ENCODE data around the gene KIAA0825.

KIAA0825 gene

GRCh38 chr5:94218374-94218773, 400.0 kb downstream of the KIAA0825 start:
- H3K4me3 ChIP-seq (replicated peaks; ENCODE audit: low read depth, low read length), result no peak overlapping the region
- TF ChIP-seq, protein P1, sequence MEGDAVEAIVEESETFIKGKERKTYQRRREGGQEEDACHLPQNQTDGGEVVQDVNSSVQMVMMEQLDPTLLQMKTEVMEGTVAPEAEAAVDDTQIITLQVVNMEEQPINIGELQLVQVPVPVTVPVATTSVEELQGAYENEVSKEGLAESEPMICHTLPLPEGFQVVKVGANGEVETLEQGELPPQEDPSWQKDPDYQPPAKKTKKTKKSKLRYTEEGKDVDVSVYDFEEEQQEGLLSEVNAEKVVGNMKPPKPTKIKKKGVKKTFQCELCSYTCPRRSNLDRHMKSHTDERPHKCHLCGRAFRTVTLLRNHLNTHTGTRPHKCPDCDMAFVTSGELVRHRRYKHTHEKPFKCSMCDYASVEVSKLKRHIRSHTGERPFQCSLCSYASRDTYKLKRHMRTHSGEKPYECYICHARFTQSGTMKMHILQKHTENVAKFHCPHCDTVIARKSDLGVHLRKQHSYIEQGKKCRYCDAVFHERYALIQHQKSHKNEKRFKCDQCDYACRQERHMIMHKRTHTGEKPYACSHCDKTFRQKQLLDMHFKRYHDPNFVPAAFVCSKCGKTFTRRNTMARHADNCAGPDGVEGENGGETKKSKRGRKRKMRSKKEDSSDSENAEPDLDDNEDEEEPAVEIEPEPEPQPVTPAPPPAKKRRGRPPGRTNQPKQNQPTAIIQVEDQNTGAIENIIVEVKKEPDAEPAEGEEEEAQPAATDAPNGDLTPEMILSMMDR (IDR thresholded peaks at IDR 0.05; ENCODE audit: low read depth, low read length, missing control alignments), result no peak
- DNase-seq (ENCODE audit: extremely low read depth, low read depth), result no peak

DNA sequence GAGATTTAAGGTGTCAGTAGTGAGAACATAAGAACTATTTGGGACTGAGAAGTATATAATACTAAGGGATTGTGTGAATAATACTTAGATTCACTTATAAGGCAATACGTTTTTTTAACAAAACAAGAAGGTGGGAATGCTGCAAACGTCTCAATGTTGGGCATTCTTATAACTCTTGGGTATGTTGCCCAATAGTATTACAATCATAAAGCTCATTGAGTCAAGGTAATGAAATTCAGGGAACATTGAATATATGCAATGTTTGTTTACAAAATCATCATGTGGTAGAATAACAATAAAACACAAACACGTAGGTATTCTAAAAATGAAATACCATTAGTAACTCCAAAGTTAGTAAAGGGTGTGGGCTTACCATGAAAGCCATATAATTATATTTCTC, 400.7 kb downstream of the KIAA0825 start:
- TF ChIP-seq, protein P1 (IDR thresholded peaks at IDR 0.05; ENCODE audit: low read depth, low read length, missing control alignments), result no peak
- H3K4me3 ChIP-seq (replicated peaks; ENCODE audit: low read depth, low read length), result no peak overlapping the region
- no peak for DNase-seq (ENCODE audit: extremely low read depth, low read depth)

DNA sequence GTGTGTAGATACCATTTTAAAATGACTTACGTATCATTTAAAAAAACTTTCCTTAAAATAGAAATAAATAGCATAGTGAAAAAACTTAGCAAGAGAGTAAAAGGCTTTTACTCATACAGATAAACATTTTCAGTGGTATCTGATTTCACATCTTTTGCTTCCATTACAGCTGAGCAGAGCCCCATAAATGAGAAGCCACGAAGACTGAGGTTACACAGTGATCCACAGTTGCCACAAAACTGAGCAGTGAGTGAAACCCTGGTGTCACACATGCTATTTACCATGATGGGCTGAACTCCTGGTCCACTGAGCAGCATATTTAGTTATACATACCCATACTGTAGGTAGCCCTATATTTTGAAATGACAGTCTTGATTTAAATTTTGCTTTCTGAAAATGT, 401.2 kb downstream of the KIAA0825 start:
- H3K4me3 ChIP-seq (replicated peaks; ENCODE audit: low read depth, low read length), result no peak overlapping the region
- TF ChIP-seq, protein P1 (IDR thresholded peaks at IDR 0.05; ENCODE audit: low read depth, low read length, missing control alignments), result no peak

DNA sequence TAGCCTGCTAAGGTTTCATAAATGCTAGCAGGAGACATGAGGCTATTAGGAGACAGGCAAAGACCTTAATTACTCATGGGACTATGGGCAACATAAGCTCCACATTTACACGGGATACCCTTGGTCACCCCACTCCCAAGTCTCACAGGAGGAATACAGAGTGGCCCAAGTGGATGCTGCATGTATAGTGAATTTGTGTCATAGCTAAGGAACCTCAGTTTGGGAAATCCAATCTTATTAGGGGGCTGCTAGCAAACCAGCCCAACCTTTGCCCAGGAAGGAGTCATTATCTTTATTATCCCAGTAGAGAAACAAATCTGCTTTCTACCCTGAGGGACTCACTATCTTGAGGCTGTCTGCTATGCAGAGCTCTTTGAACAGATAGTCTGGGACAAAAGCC, 405.9 kb downstream of the KIAA0825 start:
- DNase-seq (ENCODE audit: extremely low read depth, low read depth), result no peak
- no peak overlapping the region for H3K4me3 ChIP-seq (replicated peaks; ENCODE audit: low read depth, low read length)
- TF ChIP-seq, protein P1 (IDR thresholded peaks at IDR 0.05; ENCODE audit: low read depth, low read length, missing control alignments), result no peak

More for the DNA sequence above, 401.2 kb downstream of the KIAA0825 start:
- no peak for DNase-seq (ENCODE audit: extremely low read depth, low read depth)

DNA sequence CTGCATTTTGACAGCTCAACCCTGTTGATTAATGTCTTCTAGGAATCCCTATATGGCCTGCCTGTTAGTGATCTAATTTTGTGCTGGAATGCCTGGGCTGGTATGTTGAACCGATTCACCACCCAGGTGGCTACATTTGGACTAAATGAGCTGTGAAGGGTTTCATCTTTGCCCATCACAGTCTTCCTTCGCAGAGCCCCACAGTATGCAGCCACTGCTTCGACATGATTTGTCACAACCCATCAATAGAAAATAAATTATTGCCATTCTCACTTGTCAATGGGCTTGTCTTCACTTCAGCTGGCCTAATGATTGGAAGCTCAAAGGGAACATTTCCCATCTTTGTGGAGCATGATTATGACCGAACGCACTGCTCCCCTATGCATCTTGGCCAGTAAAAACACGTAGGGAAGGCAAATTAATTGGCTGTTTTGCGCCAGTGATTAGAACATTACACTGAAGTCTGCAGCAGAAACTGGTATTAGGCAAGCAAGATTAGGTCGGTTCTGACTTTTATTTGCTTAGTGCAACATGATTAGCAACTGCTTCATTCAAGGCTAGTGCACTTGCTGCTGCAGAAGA, 408.5 kb downstream of the KIAA0825 start:
- TF ChIP-seq, protein P1 (IDR thresholded peaks at IDR 0.05; ENCODE audit: low read depth, low read length, missing control alignments), result no peak

DNA sequence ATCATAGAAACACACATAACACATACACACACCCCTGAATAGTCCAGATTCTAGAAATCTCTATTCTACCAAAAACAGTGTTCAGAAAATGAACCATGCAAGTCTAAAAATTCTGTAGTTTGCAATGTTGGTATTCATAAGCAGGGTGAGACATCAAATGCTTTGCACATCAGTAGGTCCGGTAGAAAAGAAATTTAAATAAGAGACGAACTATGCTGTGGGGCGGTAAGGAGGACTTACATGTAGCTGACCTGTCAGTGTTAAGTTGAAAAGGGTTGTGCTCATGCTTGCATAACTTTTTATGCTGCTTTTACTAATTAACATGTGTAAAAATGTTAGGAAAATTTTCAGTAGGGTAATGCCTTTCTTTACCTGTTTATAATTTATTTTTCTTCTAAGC, 409.1 kb downstream of the KIAA0825 start:
- DNase-seq (ENCODE audit: extremely low read depth, low read depth), result no peak
- TF ChIP-seq, protein P1 (IDR thresholded peaks at IDR 0.05; ENCODE audit: low read depth, low read length, missing control alignments), result no peak
- H3K4me3 ChIP-seq (replicated peaks; ENCODE audit: low read depth, low read length), result no peak overlapping the region

More for the DNA sequence above, 408.5 kb downstream of the KIAA0825 start:
- no peak for DNase-seq (ENCODE audit: extremely low read depth, low read depth)
- no peak overlapping the region for H3K4me3 ChIP-seq (replicated peaks; ENCODE audit: low read depth, low read length)

DNA sequence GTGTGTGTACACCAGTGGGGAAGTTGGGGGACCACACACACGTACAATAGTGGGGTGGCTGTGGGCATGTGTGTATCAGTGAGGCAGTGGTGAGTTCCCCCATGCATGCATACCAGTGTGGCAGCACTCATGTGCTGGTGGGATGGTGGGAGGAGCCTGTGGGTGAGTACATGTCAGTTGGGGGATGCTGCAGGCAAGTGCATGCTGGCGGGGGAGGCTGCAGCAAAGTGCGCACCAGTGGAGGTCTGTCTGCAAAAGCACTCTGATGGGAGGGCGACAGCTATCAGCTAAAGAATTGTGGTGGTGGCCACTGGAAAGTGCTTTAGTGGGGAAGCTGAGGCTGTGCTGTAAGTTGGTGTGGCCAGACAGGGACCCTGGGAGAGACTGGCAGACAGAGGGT, 418.8 kb downstream of the KIAA0825 start:
- no peak for DNase-seq (ENCODE audit: extremely low read depth, low read depth)

More for the DNA sequence above, 418.8 kb downstream of the KIAA0825 start:
- TF ChIP-seq, protein P1 (IDR thresholded peaks at IDR 0.05; ENCODE audit: low read depth, low read length, missing control alignments), result no peak
- no peak overlapping the region for H3K4me3 ChIP-seq (replicated peaks; ENCODE audit: low read depth, low read length)
